Progenitor cell of endocrine pancreas (in vitro differentiated cells): ENCODE measurements around the gene HIPK2. TPM values are rescaled to one million over a fixed set of nuclear protein-coding genes. Genes with fewer than 3 reads are reported as not detected.

ENCODE experiments used
- DNase-seq: peaks from one replicate; pipeline ENCODE4 v3.0.0; 2021; ENCODE audit warnings: low spot score; ENCODE audit not compliant: unreplicated experiment
- H3K27ac Mint-ChIP-seq: 2 replicates; pipeline ENCODE4 v1.8.0; 2021; ENCODE audit warnings: mild to moderate bottlenecking, moderate library complexity, mixed read lengths
- H3K27me3 Mint-ChIP-seq: 2 replicates; pipeline ENCODE4 v1.8.0; 2021; ENCODE audit warnings: mixed read lengths
- H3K36me3 Mint-ChIP-seq: 2 replicates; pipeline ENCODE4 v1.8.0; 2022; ENCODE audit warnings: mixed read lengths; ENCODE audit not compliant: insufficient read depth
- H3K4me1 Mint-ChIP-seq: 2 replicates; pipeline ENCODE4 v1.8.0; 2021; ENCODE audit warnings: low read depth, mixed read lengths
- H3K4me3 Mint-ChIP-seq: 2 replicates; pipeline ENCODE4 v1.8.0; 2021; ENCODE audit warnings: low read depth, mild to moderate bottlenecking, moderate library complexity, mixed read lengths
- H3K9me3 Mint-ChIP-seq: 2 replicates; pipeline ENCODE4 v1.8.0; 2021; ENCODE audit warnings: low read depth, mixed read lengths
- total RNA-seq: library from RNA; stranded (reverse); gene quantifications from 2 replicates; pipeline ENCODE4 v1.2.1, GENCODE V29; 2021
- TF ChIP-seq, protein P1 (sequence below): fragments of 200-600 bp; sonication (generic); IDR thresholded peaks from one replicate; pipeline ENCODE4 v1.5.0; 2021; ENCODE audit warnings: antibody characterized with exemption, mild to moderate bottlenecking; ENCODE audit not compliant: unreplicated experiment

Gene HIPK2
- total RNA-seq, 1 donor from 2014 or later, result 146 TPM

DNA sequence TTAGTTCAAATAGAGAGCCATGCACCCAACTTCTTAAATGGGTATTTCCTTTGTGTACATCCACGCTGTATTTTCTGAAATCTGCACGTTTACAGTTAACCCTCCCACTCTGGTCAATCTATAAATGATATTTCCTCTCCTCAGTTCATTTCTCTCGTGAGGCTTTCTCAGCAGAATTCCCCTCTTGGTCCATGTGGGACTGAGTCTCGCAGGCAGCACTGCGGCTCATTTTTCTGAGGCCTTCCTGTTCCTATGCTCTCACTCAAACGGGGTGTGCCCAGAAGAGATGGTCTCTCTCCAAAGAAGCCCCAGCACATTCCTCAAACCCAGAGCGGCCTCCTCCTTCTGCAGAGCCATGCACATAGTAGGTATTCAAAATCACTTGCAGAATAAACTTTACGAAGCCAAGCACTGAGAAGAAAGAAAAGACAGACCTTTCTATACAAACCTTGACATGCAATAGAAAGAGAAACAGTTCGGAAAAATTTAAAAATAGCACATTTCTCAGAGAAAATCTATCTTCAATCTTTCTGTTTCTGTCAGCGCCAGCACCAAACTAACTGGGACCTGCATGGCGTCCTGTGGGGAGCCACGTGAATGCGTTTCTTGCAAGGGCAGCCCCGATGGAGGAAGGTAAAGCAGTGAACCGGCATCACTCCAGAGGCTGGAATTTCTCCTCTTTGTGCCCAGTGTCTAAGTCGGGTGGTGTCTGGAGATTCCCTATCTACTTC is 77.1 kb downstream of the HIPK2 start:
- Mint-ChIP-seq H3K4me1 (peaks cover 23% of the 10 kb centered on the region), H3K4me3 (no peak overlapping the region), H3K36me3 (peaks cover 5% of the 10 kb centered on the region), H3K27me3 (no peaks in the 10 kb centered on the region), H3K9me3 (no peaks in the 10 kb centered on the region), H3K27ac (peak overlapping the region; percentile 9)
- TF ChIP-seq, protein P1, sequence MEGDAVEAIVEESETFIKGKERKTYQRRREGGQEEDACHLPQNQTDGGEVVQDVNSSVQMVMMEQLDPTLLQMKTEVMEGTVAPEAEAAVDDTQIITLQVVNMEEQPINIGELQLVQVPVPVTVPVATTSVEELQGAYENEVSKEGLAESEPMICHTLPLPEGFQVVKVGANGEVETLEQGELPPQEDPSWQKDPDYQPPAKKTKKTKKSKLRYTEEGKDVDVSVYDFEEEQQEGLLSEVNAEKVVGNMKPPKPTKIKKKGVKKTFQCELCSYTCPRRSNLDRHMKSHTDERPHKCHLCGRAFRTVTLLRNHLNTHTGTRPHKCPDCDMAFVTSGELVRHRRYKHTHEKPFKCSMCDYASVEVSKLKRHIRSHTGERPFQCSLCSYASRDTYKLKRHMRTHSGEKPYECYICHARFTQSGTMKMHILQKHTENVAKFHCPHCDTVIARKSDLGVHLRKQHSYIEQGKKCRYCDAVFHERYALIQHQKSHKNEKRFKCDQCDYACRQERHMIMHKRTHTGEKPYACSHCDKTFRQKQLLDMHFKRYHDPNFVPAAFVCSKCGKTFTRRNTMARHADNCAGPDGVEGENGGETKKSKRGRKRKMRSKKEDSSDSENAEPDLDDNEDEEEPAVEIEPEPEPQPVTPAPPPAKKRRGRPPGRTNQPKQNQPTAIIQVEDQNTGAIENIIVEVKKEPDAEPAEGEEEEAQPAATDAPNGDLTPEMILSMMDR, result no peak
- no peak for DNase-seq

DNA sequence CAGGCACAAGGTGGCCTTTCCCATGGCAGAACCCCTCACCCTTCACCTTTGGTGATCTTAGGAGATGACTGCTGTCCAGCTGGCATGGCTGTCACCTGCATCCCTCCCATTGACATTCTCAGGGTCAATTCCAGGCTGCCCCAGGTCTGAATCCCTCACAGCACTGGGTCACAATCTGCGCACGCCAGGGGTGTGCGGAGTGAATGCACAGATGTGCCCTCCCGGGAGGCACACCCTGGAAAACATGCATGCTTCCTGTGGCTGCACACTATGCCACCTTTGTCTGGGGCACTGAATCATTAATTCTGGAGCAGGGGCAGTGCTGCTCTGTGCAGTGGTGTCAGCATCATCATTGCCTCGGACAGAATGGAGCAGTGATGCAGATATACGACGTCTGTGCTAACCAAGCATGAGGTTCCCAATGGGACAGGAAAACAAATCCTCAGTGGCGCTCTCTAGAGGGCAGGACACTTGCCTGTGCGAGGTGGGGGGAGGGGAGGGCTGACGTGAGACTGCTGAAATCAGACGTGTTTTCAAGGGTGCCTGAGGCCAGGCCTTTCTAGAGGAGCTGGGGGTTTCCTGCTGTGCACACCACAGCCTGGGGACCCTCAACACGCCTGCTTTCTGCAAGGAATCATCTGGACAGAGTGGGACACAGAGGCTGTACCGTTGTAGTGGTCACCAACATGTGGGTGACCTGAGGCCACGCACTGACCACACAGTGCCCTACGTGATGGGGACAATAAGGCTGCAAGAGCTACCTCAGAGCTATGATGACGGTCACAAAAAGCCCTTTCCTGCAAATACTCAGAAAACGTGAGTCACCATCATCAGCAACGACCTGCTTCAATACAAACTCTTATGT is 77.9 kb downstream of the HIPK2 start:
- Mint-ChIP-seq H3K27ac (peak overlapping the region; percentile 14), H3K9me3 (no peaks in the 10 kb centered on the region), H3K4me1 (peaks cover 29% of the 10 kb centered on the region), H3K27me3 (no peaks in the 10 kb centered on the region), H3K4me3 (no peak overlapping the region), H3K36me3 (peaks cover 5% of the 10 kb centered on the region)
- TF ChIP-seq, protein P1, result no peak
- no peak for DNase-seq

DNA sequence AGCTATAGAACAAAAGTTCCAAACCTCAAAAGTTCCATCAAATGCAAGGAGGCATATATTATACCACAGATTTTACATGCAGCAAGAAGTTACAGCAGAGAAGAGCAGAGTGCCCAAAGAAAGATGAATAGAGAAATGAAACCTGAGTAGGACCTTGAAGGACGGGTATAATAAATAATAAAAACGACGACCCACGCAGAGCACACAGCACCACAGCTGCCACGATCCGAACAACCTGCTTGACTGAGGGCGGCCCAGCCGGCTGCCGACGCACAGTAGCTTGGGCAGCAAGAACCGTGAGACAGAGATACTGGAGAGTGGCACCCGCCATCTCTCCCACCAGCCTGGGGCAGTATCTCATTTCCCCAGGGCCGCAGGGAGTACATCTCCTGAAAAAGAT is 79.0 kb downstream of the HIPK2 start:
- DNase-seq, result no peak
- H3K4me1 Mint-ChIP-seq, result peaks cover 37% of the 10 kb centered on the region
- H3K27ac Mint-ChIP-seq, result peak overlapping the region; percentile 46
- H3K9me3 Mint-ChIP-seq, result no peaks in the 10 kb centered on the region
- TF ChIP-seq, protein P1, result no peak
- no peaks in the 10 kb centered on the region for H3K27me3 Mint-ChIP-seq
- peaks cover 6% of the 10 kb centered on the region for H3K36me3 Mint-ChIP-seq
- no peak overlapping the region for H3K4me3 Mint-ChIP-seq

DNA sequence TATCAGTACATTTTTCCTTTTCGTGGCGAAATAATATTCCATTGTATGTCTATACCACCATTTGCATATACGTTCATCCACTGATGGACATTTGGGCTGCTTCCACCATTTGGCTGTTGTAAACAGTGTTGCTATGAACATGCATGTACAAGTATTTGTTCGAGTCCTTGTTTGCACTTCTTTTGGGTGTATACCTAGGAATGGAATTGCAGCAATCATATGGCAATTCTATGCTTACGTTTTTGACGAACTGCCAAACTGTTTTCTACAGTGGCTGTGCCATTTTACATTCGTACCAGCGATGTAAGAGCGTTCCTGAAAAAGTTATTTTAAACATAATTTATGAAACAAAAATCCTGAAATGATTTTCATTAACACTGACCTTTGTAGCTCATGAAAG is 79.5 kb downstream of the HIPK2 start:
- no peaks in the 10 kb centered on the region for H3K9me3 Mint-ChIP-seq
- H3K4me1 Mint-ChIP-seq, result peaks cover 38% of the 10 kb centered on the region

DNA sequence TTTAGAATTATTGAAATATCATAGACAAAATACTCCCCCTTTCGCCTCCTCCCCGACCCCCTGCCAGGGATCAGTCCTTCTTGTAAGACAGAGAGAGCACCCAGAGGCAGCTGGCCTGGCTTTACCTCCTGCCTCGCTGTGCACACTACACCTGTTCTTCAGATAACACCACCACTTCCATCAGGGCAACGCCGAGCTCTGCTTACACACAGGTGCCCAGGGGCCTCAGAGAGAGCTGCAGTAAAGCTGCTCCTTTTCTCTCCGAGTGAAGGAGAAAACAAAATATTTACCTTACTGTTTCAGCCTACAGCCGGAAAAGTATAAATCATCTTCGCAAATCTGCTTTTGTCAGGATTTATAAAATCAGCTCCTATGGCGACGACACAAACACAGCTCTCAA is 80.7 kb downstream of the HIPK2 start:
- H3K4me1 Mint-ChIP-seq, result peaks cover 41% of the 10 kb centered on the region
- H3K36me3 Mint-ChIP-seq, result peaks cover 6% of the 10 kb centered on the region
- H3K9me3 Mint-ChIP-seq, result no peaks in the 10 kb centered on the region
- no peak for DNase-seq
- TF ChIP-seq, protein P1, result no peak
- no peaks in the 10 kb centered on the region for H3K27me3 Mint-ChIP-seq
- H3K4me3 Mint-ChIP-seq, result no peak overlapping the region
- H3K27ac Mint-ChIP-seq, result peak overlapping the region; percentile 89

More for the DNA sequence above, 79.5 kb downstream of the HIPK2 start:
- DNase-seq, result no peak
- no peak overlapping the region for H3K4me3 Mint-ChIP-seq
- TF ChIP-seq, protein P1, result no peak
- peaks cover 6% of the 10 kb centered on the region for H3K36me3 Mint-ChIP-seq
- peak overlapping the region; percentile 5 for H3K27ac Mint-ChIP-seq
- H3K27me3 Mint-ChIP-seq, result no peaks in the 10 kb centered on the region
